GM12891 (cell line): ENCODE measurements around the gene GOLGA1.

Experiments
- POLR2A ChIP-seq: IDR thresholded peaks from 2 replicates; pipeline ENCODE4 v1.6.1; 2011; ENCODE audit warnings: low read depth, low read length, control low read depth
- TAF1 ChIP-seq: IDR thresholded peaks from 2 replicates; pipeline ENCODE4 v1.6.1; 2011; ENCODE audit warnings: low read depth, low read length, control low read depth

GRCh38 chr9:124877021-124877782, 63.7 kb downstream of the GOLGA1 start:
- TF ChIP-seq TAF1 (no peak), POLR2A (no peak)
